GM18867 (cell line): ENCODE results near the gene STK35.

Source experiments
- ATAC-seq: cut with Tn5 transposase; IDR thresholded peaks from one replicate; pipeline ENCODE4 v1.9.1; 2021; ENCODE audit warnings: mild to moderate bottlenecking, moderate library complexity; ENCODE audit not compliant: unreplicated experiment

Gene STK35

GRCh38 chr20:2101057-2101864, at the start of gene STK35:
Gene STK35, plus strand, starts transcription at chr20:2101827. Its CDS starts 55 bp downstream, at chr20:2101882.
- ATAC-seq = peak; percentile 47

- ATAC-seq = no peak
These were observed 49.7 kb upstream of the STK35 start for GRCh38 chr20:2051946-2052345.

GRCh38 chr20:2052741-2053140, 48.9 kb upstream of the STK35 start:
- ATAC-seq = no peak

GRCh38 chr20:2053615-2054014, 48.0 kb upstream of the STK35 start:
- ATAC-seq = no peak

- ATAC-seq = no peak
These were observed 46.7 kb upstream of the STK35 start for GRCh38 chr20:2054911-2055310.

GRCh38 chr20:2059411-2059810, 42.2 kb upstream of the STK35 start:
- ATAC-seq = no peak

GRCh38 chr20:2065099-2065498, 36.5 kb upstream of the STK35 start:
- no peak for ATAC-seq

- no peak for ATAC-seq
These were observed 35.0 kb upstream of the STK35 start for GRCh38 chr20:2066461-2067122.

- no peak for ATAC-seq
These were observed 20.9 kb upstream of the STK35 start for GRCh38 chr20:2080532-2081224.

- no peak for ATAC-seq
These were observed 16.9 kb upstream of the STK35 start for GRCh38 chr20:2084703-2085102.

GRCh38 chr20:2086177-2086979, 15.2 kb upstream of the STK35 start:
- no peak for ATAC-seq

GRCh38 chr20:2086980-2087377, 14.6 kb upstream of the STK35 start:
- no peak for ATAC-seq

- ATAC-seq = no peak
These were observed 12.7 kb upstream of the STK35 start for GRCh38 chr20:2088891-2089290.

- ATAC-seq = no peak
These were observed 12.2 kb upstream of the STK35 start for GRCh38 chr20:2089447-2089846.

- no peak for ATAC-seq
These were observed 8.4 kb upstream of the STK35 start for GRCh38 chr20:2093159-2093781.

- no peak for ATAC-seq
These were observed 7.7 kb upstream of the STK35 start for GRCh38 chr20:2093883-2094282.

- peak; percentile 81 for ATAC-seq
These were observed 398 bp downstream of the STK35 start for GRCh38 chr20:2101865-2102584.

- ATAC-seq = peak; percentile 57
These were observed 1.2 kb downstream of the STK35 start for GRCh38 chr20:2102585-2103460.
